K562 (cell line): ENCODE results near the gene ADGRA1. TPM values are rescaled to one million over a fixed set of nuclear protein-coding genes. Genes with fewer than 3 reads are reported as not detected.

Source experiments
- ATAC-seq: fragments of 200-7000 bp; cut with Tn5 transposase; 3 replicates; pipeline ENCODE4 v1.9.1; 2020; ENCODE audit warnings: moderate library complexity
- BruUV-seq: library from RNA; stranded (reverse); fragments of 400-500 nt; replicated peaks from 2 replicates; lab custom pipeline; 2021; lab: Mats Ljungman, UMichigan
- CTCF ChIA-PET: fragments of 300-600 bp; formaldehyde crosslinking; extraction: SDS; loops from one replicate; lab custom pipeline; 2021; ENCODE audit warnings: low intra/inter-chr PET ratio; lab: Yijun Ruan, JAX
- POLR2A ChIA-PET: fragments of 300-600, 350-650 bp; sonication (Branson Sonifier 250); formaldehyde crosslinking; extraction: SDS; loops from one replicate; lab custom pipeline; 2021; ENCODE audit warnings: antibody characterized with exemption, inconsistent platforms; lab: Yijun Ruan, JAX
- DNase-seq, 4 experiments: peaks; one replicate each; pipeline versions ENCODE4 v3.0.0 to v3.0.0-alpha.2; 2011 to 2018; ENCODE audit warnings: low spot score in 3 of 4, mixed read lengths in 3 of 4; ENCODE audit errors: extremely low read depth in 1 of 4
- FAIRE-seq: peaks from 2 replicates; lab custom pipeline; 2011; peaks lifted over from hg19 to GRCh38; lab: Jason Lieb, UNC
- H2AFZ ChIP-seq: 2 replicates; pipeline ENCODE4 v1.6.0; 2011; ENCODE audit warnings: low read depth, low read length, control low read depth, inconsistent platforms
- H3K27ac ChIP-seq: fragments of 200-600 bp; 3 replicates; pipeline ENCODE4 v1.8.0; 2011; ENCODE audit warnings: low read depth, mild to moderate bottlenecking, control low read depth, inconsistent platforms, low read length, moderate library complexity, mixed read lengths; ENCODE audit errors: extremely low read depth
- H3K27me3 ChIP-seq, 2 experiments: fragments of 300-600 bp in 1 of 2; 2 replicates in 1 of 2; 3 replicates in 1 of 2; pipeline versions ENCODE4 v1.6.0 to v1.8.0; 2011; ENCODE audit warnings: inconsistent platforms in 2 of 2, low read length in 2 of 2, mild to moderate bottlenecking in 1 of 2, mixed read lengths in 1 of 2, moderate library complexity in 1 of 2; ENCODE audit not compliant: control insufficient read depth in 2 of 2, insufficient read depth in 2 of 2
- H3K36me3 ChIP-seq: fragments of 300-600 bp; 3 replicates; pipeline ENCODE4 v1.8.0; 2011; ENCODE audit warnings: mild to moderate bottlenecking, low read length, inconsistent platforms; ENCODE audit not compliant: control insufficient read depth, insufficient read depth
- H3K4me1 ChIP-seq, 2 experiments: fragments of 200-600 bp in 1 of 2; replicated peaks in 1 of 2; 2 replicates in 1 of 2; 3 replicates in 1 of 2; pipeline versions ENCODE4 v1.5.1 to v1.8.0; 2011; ENCODE audit warnings: inconsistent platforms in 2 of 2, low read length in 2 of 2, mild to moderate bottlenecking in 1 of 2, mixed read lengths in 1 of 2, moderate library complexity in 1 of 2; ENCODE audit not compliant: control insufficient read depth in 2 of 2, insufficient read depth in 2 of 2
- H3K4me2 ChIP-seq: 2 replicates; pipeline ENCODE4 v1.6.1; 2011; ENCODE audit warnings: low read length, control low read depth, inconsistent platforms, mixed read lengths; ENCODE audit not compliant: insufficient read depth
- H3K4me3 ChIP-seq: fragments of 200-600 bp; sonication (generic), shearing (Covaris generic); 2 replicates; pipeline ENCODE4 v1.5.1; 2016; ENCODE audit warnings: control low read depth, inconsistent platforms
- H3K79me2 ChIP-seq: fragments of 200-600 bp; 3 replicates; pipeline ENCODE4 v1.8.0; 2011; ENCODE audit warnings: low read length, inconsistent platforms; ENCODE audit not compliant: control insufficient read depth, insufficient read depth
- H3K9ac ChIP-seq, 2 experiments: 2 replicates each; pipeline versions ENCODE4 v1.6.0 to v1.6.1; 2011; ENCODE audit warnings: low read depth in 2 of 2, low read length in 2 of 2, control low read depth in 1 of 2, inconsistent platforms in 1 of 2, mild to moderate bottlenecking in 1 of 2, mixed read lengths in 1 of 2; ENCODE audit not compliant: insufficient read depth in 1 of 2
- H3K9me1 ChIP-seq: one replicate; pipeline ENCODE4 v1.6.0; 2011; ENCODE audit warnings: inconsistent platforms, mild to moderate bottlenecking, low read length, moderate library complexity; ENCODE audit not compliant: control insufficient read depth, insufficient read depth
- H3K9me3 ChIP-seq: replicated peaks from 2 replicates; pipeline ENCODE4 v1.5.1; 2011; ENCODE audit warnings: low read depth, low read length, inconsistent platforms; ENCODE audit not compliant: control insufficient read depth, insufficient read depth
- H4K20me1 ChIP-seq: replicated peaks from 2 replicates; pipeline ENCODE4 v1.6.1; 2011; ENCODE audit warnings: low read length, inconsistent platforms, mixed read lengths; ENCODE audit not compliant: control insufficient read depth, insufficient read depth
- GATAD2B ChIP-seq: fragments of 450-650 bp; IDR thresholded peaks from 2 replicates; pipeline ENCODE4 v1.6.1; 2017; ENCODE audit warnings: mild to moderate bottlenecking, borderline replicate concordance
- ILF3 ChIP-seq: fragments of 450-650 bp; IDR thresholded peaks from 2 replicates; pipeline ENCODE4 v1.6.1; 2018; ENCODE audit warnings: antibody characterized with exemption, mild to moderate bottlenecking, moderate library complexity, borderline replicate concordance
- KDM1A ChIP-seq, 2 experiments: fragments of 450-650 bp; IDR thresholded peaks; 2 replicates each; pipeline ENCODE4 v1.6.1; 2016; ENCODE audit warnings: mild to moderate bottlenecking in 2 of 2
- NR1H2 ChIP-seq: sonication (generic); formaldehyde crosslinking; IDR thresholded peaks from 2 replicates; pipeline ENCODE4 v1.4.0; 2020; ENCODE audit warnings: mild to moderate bottlenecking, missing genetic modification reagents
- ZNF263 ChIP-seq: sonication (generic); formaldehyde crosslinking; IDR thresholded peaks from 2 replicates; pipeline ENCODE4 v1.8.0; 2022; ENCODE audit warnings: mild to moderate bottlenecking, missing genetic modification reagents, borderline replicate concordance
- ZNF77 ChIP-seq: fragments of 250-450 bp; sonication (Bioruptor Pico); IDR thresholded peaks from 2 replicates; pipeline ENCODE4 v1.5.0; 2020
- WGBS: fragments of 100-300 bp; shearing (Covaris generic); methylation state at CpG from one replicate; pipeline ENCODE4 v1.1.6; 2016; ENCODE audit warnings: low coverage, mixed read lengths; ENCODE audit not compliant: insufficient coverage; ENCODE audit errors: missing lambda C conversion rate; 5-methylcytosine and 5-hydroxymethylcytosine counted together
- in situ Hi-C: fragments of 300-500 bp; cut with MboI; formaldehyde crosslinking; loops from 4 replicates; pipeline ENCODE4 v1.15.0; 2018; ENCODE audit warnings: inconsistent platforms, mixed read lengths
- intact Hi-C: fragments of 100-400 bp; cut with micrococcal nuclease; formaldehyde crosslinking; loops from 2 replicates; pipeline ENCODE4 v1.14.2; 2022
- polyA plus RNA-seq, 8 experiments: library from polyadenylated mRNA; depleted of rRNA in 4 of 8; stranded (reverse) in 5 of 8; unstranded in 3 of 8; fragments of >200 nt; fragmentation: Nextera tagmentation in 2 of 8; fragmentation: Illumina TruSeq in 1 of 8; extraction: Ambion mirVana in 2 of 8; extraction: Trizol in 1 of 8; gene quantifications; 2 replicates each; pipeline versions ENCODE4 v1.2.1 to v1.2.3, GENCODE V29; 2011 to 2014; ENCODE audit warnings: inconsistent platforms in 1 of 8, missing spikeins in 1 of 8
- total RNA-seq, 7 experiments: library from RNA; depleted of rRNA in 6 of 7; stranded (reverse); fragments of >200 nt in 6 of 7; fragmentation: Illumina TruSeq in 2 of 7; extraction: Trizol in 2 of 7; gene quantifications; 2 replicates each; pipeline versions ENCODE4 v1.2.1 to v1.2.3, GENCODE V29; 2011 to 2021; ENCODE audit warnings: low replicate concordance in 1 of 7
- TF ChIP-seq, protein P1 (sequence below): sonication (generic); formaldehyde crosslinking; IDR thresholded peaks from 2 replicates; pipeline ENCODE4 v1.8.1; 2023; ENCODE audit warnings: mild to moderate bottlenecking, missing genetic modification reagents
- TF ChIP-seq, protein P2 (sequence below): fragments of 250-450 bp; sonication (Bioruptor Pico); IDR thresholded peaks from 2 replicates; pipeline ENCODE4 v1.5.0; 2020; ENCODE audit warnings: mild to moderate bottlenecking, borderline replicate concordance

Gene ADGRA1
- total and polyA plus RNA-seq, 9 of the 15 experiments (the other 6 are each of a cell fraction or from before 2014, with no cell fraction given): not detected

DNA sequence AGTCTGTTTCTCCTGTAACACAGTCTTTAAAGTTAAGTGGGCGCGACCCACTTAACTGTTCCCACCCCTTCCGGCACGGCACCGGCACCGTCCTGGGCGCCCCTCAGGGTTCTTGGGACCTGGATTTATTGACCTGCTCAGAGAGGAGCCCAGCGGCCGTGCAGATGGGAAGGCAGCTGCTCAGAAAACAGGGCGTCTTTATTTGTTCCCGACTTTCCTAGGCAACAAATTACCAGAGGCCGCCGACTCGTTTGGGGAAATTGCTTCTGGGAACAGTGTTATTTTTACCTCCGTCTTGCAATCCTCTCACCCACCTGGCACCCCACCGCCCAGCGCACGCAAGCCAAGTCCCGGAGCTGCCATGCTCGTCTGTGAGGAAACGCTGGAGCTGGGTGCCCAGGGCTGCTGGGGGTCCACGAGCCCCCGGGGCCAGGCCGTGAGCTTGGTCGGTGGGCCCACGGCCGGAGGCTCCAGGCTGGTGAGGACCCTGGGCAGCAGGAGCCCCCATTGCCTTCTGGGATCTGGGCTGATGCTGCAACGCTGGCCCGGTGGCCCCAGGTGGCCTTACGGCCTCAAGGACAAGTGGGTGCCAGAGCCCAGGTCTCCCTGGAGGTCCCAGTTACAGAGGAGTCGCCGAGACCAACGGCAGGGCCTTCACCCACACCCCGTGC is 14.9 kb upstream of the ADGRA1 start:
- ATAC-seq: no peak
- H3K4me1 ChIP-seq: peaks cover 0 to 16% of the 10 kb centered on the region in 2 experiments; a peak in 2 of 5 replicates
- CTCF ChIA-PET: no interaction called here
- no TSS peak for BruUV-seq
- TF ChIP-seq ZNF263 (CRISPR knock-in tag) (no peak), ILF3 (no peak), NR1H2 (CRISPR knock-in tag) (no peak), KDM1A (IDR thresholded peaks at IDR 0.05) (no peak), ZNF77 (CRISPR knock-in tag) (no peak), GATAD2B (no peak)
- TF ChIP-seq, protein P1, sequence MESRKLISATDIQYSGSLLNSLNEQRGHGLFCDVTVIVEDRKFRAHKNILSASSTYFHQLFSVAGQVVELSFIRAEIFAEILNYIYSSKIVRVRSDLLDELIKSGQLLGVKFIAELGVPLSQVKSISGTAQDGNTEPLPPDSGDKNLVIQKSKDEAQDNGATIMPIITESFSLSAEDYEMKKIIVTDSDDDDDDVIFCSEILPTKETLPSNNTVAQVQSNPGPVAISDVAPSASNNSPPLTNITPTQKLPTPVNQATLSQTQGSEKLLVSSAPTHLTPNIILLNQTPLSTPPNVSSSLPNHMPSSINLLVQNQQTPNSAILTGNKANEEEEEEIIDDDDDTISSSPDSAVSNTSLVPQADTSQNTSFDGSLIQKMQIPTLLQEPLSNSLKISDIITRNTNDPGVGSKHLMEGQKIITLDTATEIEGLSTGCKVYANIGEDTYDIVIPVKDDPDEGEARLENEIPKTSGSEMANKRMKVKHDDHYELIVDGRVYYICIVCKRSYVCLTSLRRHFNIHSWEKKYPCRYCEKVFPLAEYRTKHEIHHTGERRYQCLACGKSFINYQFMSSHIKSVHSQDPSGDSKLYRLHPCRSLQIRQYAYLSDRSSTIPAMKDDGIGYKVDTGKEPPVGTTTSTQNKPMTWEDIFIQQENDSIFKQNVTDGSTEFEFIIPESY: no peak
- TF ChIP-seq, protein P2, sequence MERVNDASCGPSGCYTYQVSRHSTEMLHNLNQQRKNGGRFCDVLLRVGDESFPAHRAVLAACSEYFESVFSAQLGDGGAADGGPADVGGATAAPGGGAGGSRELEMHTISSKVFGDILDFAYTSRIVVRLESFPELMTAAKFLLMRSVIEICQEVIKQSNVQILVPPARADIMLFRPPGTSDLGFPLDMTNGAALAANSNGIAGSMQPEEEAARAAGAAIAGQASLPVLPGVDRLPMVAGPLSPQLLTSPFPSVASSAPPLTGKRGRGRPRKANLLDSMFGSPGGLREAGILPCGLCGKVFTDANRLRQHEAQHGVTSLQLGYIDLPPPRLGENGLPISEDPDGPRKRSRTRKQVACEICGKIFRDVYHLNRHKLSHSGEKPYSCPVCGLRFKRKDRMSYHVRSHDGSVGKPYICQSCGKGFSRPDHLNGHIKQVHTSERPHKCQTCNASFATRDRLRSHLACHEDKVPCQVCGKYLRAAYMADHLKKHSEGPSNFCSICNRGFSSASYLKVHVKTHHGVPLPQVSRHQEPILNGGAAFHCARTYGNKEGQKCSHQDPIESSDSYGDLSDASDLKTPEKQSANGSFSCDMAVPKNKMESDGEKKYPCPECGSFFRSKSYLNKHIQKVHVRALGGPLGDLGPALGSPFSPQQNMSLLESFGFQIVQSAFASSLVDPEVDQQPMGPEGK: no peak
- TF ChIP-seq, all 486 proteins: peak for 0
- H3K27ac ChIP-seq: no peak overlapping the region
- WGBS: 2% methylated on average over 27 of the region's 34 CpGs
- no peak overlapping the region for H3K4me2 ChIP-seq
- H3K9me3 ChIP-seq: no peaks in the 10 kb centered on the region
- H3K27me3 ChIP-seq: peaks cover 4 to 51% of the 10 kb centered on the region in 2 experiments; a peak in 3 of 5 replicates
- no peak overlapping the region for H3K9ac ChIP-seq
- intact Hi-C loops: no loop called here
- no peaks in the 10 kb centered on the region for H3K36me3 ChIP-seq
- H3K4me3 ChIP-seq: no peak overlapping the region
- H3K79me2 ChIP-seq: no peaks in the 10 kb centered on the region
- FAIRE-seq: no peak
- no peak overlapping the region for H2AFZ ChIP-seq
- POLR2A ChIA-PET: interaction anchor here (0.5 to 1.1 kb wide), 2 partner anchors 11 to 96 kb away, joined by 3 read pairs; no protein-coding TSS in a partner anchor
- in situ Hi-C loops: no loop called here
- H3K9me1 ChIP-seq: no peaks in the 10 kb centered on the region
- H4K20me1 ChIP-seq: no peaks in the 10 kb centered on the region
- no peak for DNase-seq
